GM21529 (cell line): ENCODE results near the gene CABLES2.

Source experiments
- ATAC-seq: cut with Tn5 transposase; IDR thresholded peaks from one replicate; pipeline ENCODE4 v1.9.1; 2021; ENCODE audit not compliant: unreplicated experiment

The CABLES2 gene

GRCh38 chr20:62362991-62363919 is 43.8 kb downstream of the CABLES2 start:
- no peak for ATAC-seq

GRCh38 chr20:62362590-62362940 is 44.5 kb downstream of the CABLES2 start:
- ATAC-seq: no peak

- no peak for ATAC-seq
Observed at GRCh38 chr20:62361799-62362589, 45.1 kb downstream of the CABLES2 start.

- no peak for ATAC-seq
Observed at GRCh38 chr20:62360854-62361798, 46.0 kb downstream of the CABLES2 start.

- ATAC-seq: no peak
Observed at GRCh38 chr20:62359491-62360121, 47.5 kb downstream of the CABLES2 start.

- ATAC-seq: no peak
Observed at GRCh38 chr20:62359043-62359490, 48.0 kb downstream of the CABLES2 start.

- no peak for ATAC-seq
Observed at GRCh38 chr20:62358171-62359042, 48.7 kb downstream of the CABLES2 start.

GRCh38 chr20:62357681-62358080 is 49.4 kb downstream of the CABLES2 start:
- ATAC-seq: no peak

- ATAC-seq: no peak
Observed at GRCh38 chr20:62357187-62357667, 49.9 kb downstream of the CABLES2 start.

GRCh38 chr20:62356589-62357186 is 50.4 kb downstream of the CABLES2 start:
- no peak for ATAC-seq

- no peak for ATAC-seq
Observed at GRCh38 chr20:62355878-62356588, 51.1 kb downstream of the CABLES2 start.

- ATAC-seq: no peak
Observed at GRCh38 chr20:62355516-62355877, 51.6 kb downstream of the CABLES2 start.

GRCh38 chr20:62354811-62355341 is 52.2 kb downstream of the CABLES2 start:
- ATAC-seq: no peak

GRCh38 chr20:62354031-62354808 is 52.9 kb downstream of the CABLES2 start:
- ATAC-seq: no peak

- ATAC-seq: no peak
Observed at GRCh38 chr20:62353289-62354030, 53.6 kb downstream of the CABLES2 start.
